Central memory CD4-positive, alpha-beta T cell (primary cell): ENCODE results near the gene CCL16.
"Not testable (repeated sequence)": the region's sequence is repeated elsewhere in the genome, so short reads cannot be mapped to it uniquely, and the experiment has no call there.

Experiments used
- DNase-seq: peaks from one replicate; pipeline ENCODE4 v3.0.0; 2022

The CCL16 gene

DNA sequence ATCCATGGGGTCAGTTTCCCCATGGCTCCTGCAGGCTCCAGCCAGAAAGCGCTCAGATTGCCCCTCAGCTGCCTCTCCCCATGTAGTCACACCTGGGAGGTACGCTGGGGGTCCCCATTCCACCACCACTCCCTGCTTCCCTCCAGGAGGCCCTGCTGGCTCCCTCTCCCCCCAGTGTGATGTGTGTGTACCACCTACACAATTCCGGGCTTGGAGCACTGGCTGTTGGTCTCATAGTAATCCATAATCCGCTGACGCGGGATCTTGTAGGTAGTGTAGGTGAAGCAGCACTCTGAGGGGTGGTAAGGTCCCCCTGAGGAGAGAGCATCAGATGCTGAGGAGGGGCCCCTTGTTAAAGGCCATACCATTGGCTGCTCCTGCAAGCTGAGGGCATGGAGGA lies 2.8 kb upstream of the CCL16 start:
- no peak for DNase-seq

DNA sequence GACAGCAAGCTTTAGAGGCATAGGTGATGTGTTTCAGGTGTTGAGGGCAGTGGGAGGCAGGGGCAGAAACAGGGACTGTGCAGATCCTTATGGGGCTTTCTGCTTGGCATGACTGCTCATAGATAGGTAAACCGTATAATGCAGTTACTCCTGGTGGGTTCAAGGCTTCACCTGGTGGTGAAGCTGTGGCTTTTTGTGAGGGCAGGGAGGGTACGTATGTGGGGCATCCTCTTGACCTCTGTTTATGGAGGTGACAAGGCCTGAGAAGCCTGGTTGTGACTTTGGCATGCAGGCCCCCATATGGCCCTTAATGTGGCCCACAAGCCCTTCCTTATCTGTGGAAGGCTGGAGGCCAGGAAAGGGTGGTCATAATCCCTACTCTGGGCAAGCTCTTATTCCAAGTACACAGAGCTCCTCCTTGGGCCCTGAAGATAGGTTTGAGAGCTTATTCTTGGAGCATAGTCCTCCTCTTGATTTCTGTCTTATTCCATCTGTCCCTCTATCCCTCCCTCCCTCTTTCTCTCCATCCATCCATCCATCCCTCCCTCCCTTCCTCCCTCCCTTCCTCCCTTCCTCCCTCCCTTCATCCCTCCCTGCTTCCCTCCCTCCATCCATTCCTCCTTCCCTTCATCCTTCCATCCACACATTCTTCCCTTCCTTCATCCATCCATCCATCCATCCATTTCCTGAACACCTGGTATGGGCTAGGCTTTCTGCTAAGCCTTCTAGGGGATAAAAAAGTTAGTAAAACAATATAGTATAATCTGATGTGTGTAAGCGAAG lies 1.3 kb upstream of the CCL16 start:
- DNase-seq: no peak

DNA sequence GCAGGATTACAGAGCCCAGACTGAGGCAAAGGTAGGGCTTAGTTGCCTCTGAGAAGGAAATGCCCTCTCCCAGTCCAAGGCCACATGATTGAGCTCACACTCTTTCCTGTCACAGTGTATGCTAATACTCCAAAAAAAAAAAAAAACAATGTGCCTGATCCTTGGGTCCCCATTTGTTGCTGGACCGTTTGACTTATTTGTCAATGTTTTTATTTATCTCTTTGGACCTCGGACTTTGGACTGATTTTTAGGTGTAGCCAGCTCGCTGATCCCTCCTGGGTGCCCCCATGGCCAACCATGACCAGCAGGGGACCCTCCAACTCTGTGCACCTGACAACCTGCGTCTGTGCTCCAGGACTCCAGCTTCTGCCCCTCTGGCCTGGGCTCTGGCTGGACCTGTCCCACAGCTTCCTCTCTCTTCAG lies 622 bp upstream of the CCL16 start:
- no peak for DNase-seq

DNA sequence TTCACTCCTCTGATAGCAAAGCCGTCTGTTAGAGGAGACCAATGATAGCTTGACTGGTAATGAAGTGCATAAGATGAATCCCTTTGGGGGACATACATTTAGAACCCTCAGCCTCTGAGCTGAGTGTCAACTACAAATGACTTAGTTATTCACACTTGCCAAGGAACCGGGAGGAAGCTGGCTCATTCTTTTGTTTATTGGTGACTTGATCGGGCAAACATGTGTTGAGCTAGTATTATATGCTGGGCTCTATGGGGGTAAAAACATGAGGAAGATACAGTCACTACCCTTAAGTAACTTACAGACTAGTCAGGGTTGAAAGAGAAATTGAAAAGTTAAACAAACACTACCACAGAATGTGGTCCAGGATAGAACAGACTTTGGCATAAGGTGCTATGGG lies 3.0 kb downstream of the CCL16 start:
- no peak for DNase-seq

DNA sequence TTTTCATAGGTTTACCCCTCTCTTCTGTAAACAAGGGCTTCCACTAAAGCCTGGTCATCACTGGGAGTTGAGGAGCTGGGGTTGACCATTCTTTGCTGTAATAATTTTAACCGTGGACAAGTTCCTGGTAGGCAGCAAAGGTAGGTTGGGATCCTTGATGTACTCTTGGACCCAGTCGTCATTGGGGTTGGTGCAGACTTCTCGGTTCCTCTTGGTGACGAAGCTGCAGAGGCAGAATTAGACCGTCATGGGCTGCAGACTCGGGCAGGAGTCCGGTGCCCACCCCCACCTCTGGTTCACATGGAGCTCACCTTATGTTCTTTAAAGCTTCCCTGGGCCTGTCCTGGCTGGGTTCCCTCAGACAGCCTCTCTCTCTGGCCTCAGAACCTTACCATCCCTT lies 3.8 kb downstream of the CCL16 start:
- DNase-seq: no peak

DNA sequence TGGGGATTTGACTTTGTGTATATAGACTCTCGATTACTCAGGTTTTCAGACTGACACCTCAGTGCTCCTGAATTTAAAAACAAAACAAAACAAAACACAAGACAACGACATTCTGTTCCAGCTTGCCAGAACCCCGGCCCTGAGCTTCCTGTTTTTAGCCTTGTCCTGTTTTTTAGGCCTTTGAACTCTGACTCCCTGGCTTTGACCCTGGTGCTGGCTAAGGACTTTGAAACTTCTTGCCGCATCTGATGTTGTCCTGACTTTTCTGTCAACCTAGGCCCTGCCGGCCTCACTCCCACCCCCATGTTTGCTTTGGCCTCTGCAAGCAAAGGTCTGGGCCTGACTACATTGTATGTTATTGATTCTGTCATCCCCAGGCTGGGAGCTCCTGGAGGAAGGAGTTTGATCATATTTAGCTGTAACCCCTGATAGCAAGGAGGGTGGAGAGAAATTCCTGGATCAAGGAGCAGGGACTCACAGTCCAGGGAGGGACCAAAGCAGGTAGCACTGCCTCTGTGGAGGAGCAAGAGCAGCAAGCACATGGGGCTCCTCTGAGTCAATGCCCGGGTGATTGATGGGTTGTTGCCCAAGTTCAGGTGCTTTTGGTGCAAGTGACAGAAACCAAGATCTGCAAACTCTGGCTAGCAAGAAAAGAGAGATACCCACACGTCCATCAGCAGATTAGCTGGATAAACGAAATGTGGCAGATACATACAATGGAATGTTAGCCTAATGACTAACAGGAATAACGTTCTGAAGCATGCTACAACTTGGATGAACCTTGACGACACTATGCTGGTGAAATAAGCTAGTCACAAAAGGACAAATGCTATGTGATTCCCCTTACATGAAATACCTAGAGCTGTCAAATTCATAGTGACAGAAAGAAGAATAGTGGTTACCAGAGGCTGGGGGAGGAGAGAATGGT lies 7.7 kb downstream of the CCL16 start:
- no peak for DNase-seq

DNA sequence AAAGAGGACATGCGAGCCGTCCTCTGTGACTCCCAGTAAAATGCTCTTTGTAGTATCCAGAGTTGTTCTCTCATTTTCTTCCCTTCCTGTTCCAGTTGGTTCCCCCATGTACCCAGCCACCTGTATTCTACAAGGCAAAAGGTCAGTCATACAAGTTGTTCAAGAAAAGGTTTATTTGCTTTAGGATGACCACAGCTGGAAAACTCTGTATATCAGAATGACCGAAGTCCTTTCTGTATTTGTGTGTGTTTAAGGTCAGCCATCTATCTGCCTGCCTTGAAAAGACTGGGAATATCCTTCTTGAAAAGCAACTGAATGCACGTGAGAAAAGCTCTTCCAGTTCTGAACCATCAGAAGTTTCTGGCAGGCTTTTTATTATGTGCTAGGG lies 8.4 kb downstream of the CCL16 start:
- DNase-seq: no peak

DNA sequence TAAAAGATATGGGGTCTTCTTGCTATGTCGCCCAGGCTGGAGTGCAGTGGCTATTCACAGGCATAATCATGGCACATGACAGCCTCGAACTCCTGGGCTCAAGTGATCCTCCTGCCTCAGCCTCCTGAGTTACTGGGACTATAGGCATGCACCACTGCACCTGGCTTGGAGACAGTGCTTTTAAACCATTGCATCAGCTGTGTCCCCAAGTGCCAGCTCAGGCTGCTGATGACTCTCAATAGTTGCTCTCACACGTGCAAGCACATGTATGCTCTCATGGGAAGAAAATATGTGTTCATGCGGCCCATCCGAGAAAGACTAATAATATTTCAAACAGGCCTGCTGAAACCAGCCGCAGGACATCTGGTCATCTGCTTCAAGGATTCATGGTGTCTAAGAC lies 8.8 kb downstream of the CCL16 start:
- DNase-seq: no peak

DNA sequence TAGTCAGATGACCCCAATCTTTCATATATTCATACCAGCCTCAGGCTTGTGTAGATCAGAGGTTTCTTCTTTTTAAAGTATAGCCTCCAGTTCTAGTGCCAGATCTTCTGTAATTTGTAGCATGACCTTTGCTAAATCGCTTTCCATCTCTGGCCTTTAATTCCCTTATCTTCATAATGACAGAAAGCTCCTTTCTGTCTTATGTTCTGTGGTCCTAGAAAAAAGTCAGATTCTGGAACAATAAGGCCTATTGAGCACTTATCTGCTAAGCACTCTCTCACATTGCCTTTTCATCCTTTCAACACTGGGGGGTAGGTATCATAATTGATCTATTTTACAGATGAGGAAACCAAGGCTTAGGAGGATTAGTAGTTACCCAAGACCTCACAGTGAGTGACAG lies 9.2 kb downstream of the CCL16 start:
- no peak for DNase-seq

DNA sequence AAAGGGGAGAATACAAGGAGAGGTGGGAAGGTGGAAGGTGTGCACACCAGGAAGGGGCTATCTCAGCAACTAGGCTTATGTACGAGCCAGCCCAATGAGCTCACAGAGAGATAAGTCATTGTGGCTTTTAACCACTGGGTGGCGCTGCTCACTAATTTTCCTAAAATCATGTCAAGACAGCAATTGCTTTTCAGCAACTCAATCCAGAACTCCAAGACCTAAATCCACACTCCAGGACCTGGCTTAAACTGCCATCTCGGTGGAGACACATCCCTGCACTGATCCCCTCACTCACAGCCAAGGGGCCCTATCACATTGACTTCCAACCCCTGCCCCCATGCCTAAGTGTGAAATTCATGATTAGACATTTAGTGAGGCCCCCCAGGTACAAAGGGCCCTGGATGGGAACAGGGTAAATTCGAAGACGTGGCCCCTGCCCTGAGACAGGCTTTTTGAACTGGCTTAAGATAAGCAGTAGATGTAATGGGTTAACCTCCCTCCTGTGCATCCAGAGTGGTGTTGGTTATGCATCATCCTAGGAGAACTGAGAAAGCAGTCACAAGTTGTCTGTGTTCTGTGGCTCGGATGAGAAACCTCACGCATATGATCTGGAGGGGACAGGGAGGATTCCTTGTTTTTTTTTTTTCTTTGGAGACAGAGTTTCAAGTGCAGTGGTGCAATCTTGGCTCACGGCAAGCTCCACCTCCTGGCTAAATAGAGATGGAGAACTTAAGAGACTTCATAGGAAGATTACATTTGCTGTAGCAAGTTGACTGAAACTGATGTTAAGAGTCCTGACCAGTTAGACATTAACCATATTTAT lies 11.5 kb downstream of the CCL16 start:
- peak; percentile 39 for DNase-seq

DNA sequence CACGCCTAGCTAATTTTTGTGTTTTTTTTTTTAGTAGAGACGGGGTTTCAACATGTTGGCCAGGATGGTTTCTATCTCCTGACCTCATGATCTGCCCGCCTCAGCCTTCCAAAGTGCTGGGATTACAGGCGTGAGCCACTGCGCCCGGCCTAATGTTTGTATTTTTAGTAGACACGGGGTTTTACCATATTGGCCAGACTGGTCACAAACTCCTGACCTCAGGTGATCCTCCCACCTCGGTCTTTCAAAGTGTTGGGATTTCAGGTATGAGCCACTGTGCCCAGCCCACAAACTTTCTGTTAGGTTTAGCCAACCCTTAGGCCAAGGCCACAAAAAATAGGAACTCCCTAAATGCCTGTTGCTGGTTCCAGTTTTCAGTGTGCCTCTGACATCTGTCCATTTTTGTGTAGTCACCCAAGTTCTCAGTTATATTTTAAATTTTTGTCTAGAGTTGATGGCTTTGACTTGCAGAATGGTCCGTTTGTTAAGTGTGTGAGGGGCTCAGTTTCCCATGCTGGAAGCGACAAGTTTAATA lies 12.7 kb downstream of the CCL16 start:
- no peak for DNase-seq

DNA sequence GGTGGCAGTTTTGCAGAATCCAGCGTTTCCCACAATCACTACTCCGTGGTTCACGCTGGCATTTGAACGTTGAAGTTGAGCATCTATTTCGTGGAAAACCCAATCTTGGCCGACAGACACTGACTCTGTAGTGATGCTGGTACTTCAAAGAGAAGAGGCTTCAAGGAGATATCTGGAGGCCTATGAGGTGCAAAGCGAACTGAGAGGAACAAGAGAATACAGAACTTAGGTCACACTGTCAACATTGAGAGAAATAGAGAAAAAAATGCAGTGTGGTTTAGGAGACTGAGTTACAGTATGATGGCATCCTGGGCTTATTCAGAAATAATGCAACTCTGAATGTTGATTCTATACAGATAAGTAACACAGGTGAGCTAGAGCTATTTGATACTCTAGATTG lies 16.0 kb downstream of the CCL16 start:
- DNase-seq: no peak

DNA sequence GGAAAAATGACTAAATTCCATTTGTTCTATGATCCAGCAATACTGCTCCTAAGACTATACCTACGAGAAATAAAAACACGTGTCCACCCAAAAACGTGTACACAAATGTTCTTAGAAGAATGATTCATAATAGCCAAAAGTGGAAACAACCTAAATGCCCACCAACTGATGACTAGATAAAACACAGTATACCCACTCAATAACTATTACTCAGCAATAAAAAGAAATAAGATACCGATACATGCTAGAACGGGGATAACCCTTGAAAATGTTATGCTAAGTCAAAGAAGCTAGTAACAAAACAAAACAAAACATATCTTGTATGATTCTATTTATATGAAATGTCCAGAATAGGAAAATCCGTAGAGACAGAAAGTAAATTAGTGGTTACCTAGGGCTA lies 17.6 kb downstream of the CCL16 start:
- DNase-seq: no peak

DNA sequence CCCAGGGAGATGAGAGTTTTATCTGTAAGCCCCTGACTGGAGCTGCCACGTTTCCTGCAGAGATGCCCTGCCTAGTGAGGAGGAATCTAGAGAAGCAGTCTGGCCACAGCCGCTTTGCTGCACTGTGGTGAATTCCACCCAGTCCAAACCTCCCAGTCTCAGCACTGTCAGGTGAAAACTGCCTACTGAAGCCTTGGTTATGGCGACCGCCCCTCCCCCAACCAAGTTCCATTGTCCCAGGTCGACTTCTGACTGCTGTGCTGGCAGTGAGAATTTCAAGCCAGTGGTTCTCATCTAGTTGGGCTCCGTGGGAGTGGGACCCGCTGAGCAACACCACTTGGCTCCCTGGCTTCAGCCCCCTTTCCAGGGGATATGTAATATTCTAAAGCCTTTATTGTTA lies 27.6 kb downstream of the CCL16 start:
- DNase-seq: no peak

DNA sequence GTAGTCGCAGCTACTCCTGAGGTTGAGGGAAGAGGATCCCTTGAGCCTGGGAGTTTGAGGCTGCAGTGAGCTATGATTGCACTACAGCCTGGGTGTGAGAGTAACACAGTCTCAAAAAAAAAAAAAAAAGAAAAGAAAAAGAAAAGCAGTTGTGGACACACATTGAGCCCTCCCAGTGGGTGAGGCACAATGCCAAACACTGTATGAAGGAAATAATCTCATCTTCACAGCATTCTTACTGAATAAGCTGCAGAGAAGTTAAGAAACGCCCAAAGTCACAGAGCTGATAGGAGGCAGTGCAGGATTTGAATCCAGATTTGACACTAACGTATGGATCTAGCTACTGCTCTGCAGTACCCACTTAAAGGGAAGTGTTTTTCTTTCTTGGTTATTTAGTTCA lies 31.9 kb downstream of the CCL16 start:
- no peak for DNase-seq

DNA sequence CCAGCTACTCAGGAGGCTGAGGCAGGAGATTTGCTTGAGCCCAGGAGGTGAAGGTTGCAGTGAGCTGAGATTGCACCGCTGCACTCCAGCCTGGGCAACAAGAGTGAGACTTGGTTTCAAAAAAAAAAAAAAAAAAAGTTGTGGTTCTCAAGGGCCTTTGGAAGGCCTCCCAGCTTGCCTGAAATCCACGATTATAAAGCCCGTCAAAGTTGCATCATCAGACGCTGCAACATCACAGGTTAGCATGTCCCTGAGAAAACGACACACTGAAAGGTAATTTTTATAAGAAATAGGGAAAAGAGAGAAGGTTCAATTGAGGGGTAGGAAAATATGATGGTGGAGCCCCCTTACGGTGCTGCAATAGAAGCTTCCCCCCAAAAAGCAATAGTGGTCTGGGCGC lies 33.2 kb downstream of the CCL16 start:
- no peak for DNase-seq

DNA sequence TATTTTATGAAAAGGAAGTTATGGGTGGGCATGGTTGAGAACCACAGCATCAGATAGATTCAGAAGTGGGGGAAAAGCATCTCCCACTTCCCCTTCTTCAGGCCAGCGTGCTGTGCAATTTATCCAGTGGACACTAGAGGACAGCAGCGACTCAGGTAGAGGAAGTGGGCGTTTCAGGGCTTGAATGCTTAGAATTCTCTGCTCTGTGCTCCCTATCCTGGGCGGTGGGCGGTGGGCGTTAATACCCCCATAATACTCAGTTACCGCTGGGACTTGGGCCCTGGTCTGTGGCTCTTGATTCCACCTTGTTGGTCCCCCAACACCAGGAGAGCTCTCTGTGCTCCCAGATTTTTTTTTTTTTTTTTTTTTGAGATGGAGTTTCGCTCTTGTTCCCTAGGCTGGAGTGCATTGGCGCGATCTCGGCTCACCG lies 34.1 kb downstream of the CCL16 start:
- DNase-seq: peak; percentile 4

DNA sequence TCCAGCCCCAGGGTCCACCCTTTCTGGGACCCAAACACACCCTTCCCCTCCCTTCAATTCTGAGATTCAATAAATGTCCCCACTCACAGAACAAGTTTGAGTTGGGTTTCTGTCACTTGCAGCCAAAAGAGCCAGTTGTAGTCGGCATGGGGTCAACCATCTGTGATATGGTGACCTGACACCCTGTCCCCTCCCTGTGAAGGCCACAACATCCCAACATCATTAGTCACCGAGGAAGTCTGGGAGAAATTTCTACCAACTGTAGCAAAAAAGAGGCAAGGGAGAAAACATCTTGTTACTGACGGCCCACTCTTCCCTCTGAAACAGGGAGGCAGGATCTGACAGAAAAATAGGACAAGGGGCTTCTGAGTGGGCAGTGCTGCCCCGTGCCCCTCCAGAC lies 37.1 kb downstream of the CCL16 start:
- no peak for DNase-seq

DNA sequence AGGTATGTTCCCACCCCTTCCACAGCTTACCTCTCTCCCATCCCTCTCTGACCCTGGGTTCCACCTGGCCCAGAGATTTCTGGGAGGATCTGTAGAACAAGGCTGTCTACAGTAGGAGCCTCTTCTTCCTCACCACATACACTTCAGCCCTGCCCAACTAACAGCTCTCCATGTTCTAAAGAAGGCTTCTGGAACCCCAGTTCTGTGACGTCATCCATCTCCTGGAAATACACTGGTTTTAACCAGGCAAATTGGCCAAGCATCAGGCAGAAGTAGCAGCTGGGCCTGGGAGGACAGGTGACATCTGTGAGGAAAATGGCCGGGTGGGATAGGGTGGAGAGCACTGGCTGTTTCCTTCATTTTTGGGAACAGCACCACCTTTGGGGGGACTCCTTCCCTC lies 37.8 kb downstream of the CCL16 start, which contains the start of gene LYZL6:
Gene LYZL6, minus strand, starts transcription at position 177 of the 400 bp plus-strand sequence. CDS start 4,357 bp downstream, outside the sequence.
- no peak for DNase-seq

DNA sequence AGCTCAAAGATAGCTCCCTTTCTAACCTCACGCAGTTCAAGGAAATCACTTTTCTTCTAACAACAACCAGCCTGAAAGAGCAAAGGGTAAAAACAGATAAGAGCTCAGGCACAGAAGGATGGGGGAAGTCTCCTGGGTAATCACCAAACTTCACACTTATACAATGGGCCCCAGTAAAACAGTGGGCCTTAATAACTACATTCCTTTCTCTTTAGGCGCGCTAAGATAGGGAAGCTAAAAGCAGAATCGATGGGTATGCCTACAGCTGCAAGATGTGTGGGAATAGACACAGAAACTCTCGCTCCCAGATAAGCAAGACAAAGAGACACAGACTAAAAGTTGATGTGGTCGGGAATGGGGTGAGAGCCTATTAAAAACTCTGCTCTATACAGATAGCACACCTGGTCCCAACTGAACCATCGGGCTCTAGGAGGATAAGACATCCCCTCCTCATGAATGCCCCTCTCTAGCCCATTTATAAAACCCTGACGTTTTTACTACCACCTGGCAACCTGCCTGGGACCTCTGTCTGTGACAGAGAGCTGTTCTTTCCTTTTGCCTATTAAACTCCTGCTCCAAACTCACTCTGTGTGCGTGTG lies 38.6 kb downstream of the CCL16 start:
- DNase-seq: no peak

DNA sequence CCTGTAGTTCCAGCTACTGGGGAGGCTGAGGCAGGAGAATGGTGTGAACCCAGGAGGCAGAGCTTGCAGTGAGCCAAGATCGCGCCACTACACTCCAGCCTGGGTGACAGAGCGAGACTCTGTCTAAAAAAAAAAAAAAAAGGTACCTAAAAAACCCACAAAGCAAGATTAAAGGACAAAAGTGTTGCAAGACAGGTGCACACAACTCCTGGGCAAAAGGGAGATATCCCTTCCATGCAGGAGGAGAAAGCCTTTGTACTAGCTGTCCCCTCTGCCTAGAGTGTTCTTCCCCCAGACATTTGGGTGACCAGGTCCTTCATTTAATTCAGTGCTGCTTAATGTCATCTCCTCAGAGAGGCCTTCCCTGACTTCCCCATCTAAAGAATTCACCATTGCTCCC lies 42.8 kb downstream of the CCL16 start:
- DNase-seq: not testable (repeated sequence)

DNA sequence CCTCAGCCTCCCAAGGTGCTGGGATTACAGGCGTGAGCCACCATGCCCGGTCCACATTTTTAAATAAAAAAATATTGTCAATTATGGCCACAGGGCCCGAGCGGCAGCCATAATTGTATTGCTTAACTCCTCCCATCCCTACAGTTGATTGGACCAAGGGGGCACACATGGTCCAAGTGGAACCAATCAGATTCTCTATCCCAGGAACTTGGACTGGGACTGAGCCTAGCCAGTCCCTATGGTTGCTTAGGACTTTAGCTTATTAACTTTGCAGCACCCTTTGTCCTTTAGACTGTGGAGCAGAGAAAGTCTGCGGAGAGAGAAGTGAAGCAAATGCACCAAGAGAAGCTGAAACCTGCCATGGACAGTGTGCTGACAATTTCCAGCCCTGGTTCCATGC lies 45.2 kb downstream of the CCL16 start:
- DNase-seq: no peak
